PC-9 (cell line): ENCODE measurements around the gene SRXN1. TPM values are rescaled to one million over a fixed set of nuclear protein-coding genes. Genes with fewer than 3 reads are reported as not detected.

Experiments used
- BruUV-seq: library from RNA; stranded (reverse); fragments of 400-500 nt; replicated peaks from 2 replicates; lab custom pipeline; 2021; lab: Mats Ljungman, UMichigan
- CTCF ChIA-PET: fragments of 300-600 bp; sonication (Branson Sonifier 250); formaldehyde crosslinking; loops from one replicate; lab custom pipeline; 2022; ENCODE audit warnings: antibody characterized with exemption; lab: Charles Lee
- POLR2A ChIA-PET: fragments of 300-600 bp; sonication (Branson Sonifier 250); formaldehyde crosslinking; loops from one replicate; lab custom pipeline; 2022; ENCODE audit warnings: antibody characterized with exemption; ENCODE audit not compliant: unreplicated experiment; lab: Charles Lee
- DNase-seq, 2 experiments: peaks; one replicate each; pipeline versions ENCODE4 v3.0.0 to v3.0.0-alpha.2; 2015 to 2022; ENCODE audit warnings: mixed read lengths in 1 of 2
- H2AFZ ChIP-seq: fragments of 200-600 bp; sonication (generic); 2 replicates; pipeline ENCODE4 v1.8.1; 2017; ENCODE audit warnings: antibody characterized with exemption
- H3F3A ChIP-seq: fragments of 200-600 bp; sonication (generic); 2 replicates; pipeline ENCODE4 v1.8.1; 2017; ENCODE audit warnings: antibody characterized with exemption, mild to moderate bottlenecking, low read depth; ENCODE audit not compliant: insufficient read depth
- H3K27ac ChIP-seq: fragments of 200-600 bp; sonication (generic); 2 replicates; pipeline ENCODE4 v1.6.1; 2016; ENCODE audit warnings: mixed run types
- H3K27me3 ChIP-seq: fragments of 200-600 bp; sonication (generic); 2 replicates; pipeline ENCODE4 v1.6.1; 2016; ENCODE audit warnings: low read depth, mixed run types; ENCODE audit not compliant: insufficient read depth
- H3K36me3 ChIP-seq: fragments of 200-600 bp; sonication (generic); 2 replicates; pipeline ENCODE4 v1.6.1; 2016; ENCODE audit warnings: low read depth, mixed run types
- H3K4me1 ChIP-seq: fragments of 200-600 bp; sonication (generic); replicated peaks from 2 replicates; pipeline ENCODE4 v1.6.1; 2016; ENCODE audit warnings: mixed run types; ENCODE audit not compliant: insufficient read depth
- H3K4me2 ChIP-seq: fragments of 200-600 bp; sonication (generic); 2 replicates; pipeline ENCODE4 v1.6.1; 2017; ENCODE audit warnings: mixed run types
- H3K4me3 ChIP-seq: fragments of 200-600 bp; sonication (generic); 2 replicates; pipeline ENCODE4 v1.6.1; 2016; ENCODE audit warnings: mixed run types
- H3K79me2 ChIP-seq: fragments of 200-600 bp; sonication (generic); 2 replicates; pipeline ENCODE4 v1.6.1; 2017; ENCODE audit warnings: low read depth, mixed run types
- H3K9me2 ChIP-seq: fragments of 200-600 bp; sonication (generic); 2 replicates; pipeline ENCODE4 v1.8.1; 2017; ENCODE audit warnings: mild to moderate bottlenecking; ENCODE audit not compliant: insufficient read depth
- H3K9me3 ChIP-seq: fragments of 200-600 bp; sonication (generic); 2 replicates; pipeline ENCODE4 v1.8.1; 2016; ENCODE audit warnings: low read depth; ENCODE audit not compliant: insufficient read depth
- H4K20me1 ChIP-seq: fragments of 200-600 bp; sonication (generic); 2 replicates; pipeline ENCODE4 v1.8.1; 2017; ENCODE audit not compliant: insufficient read depth
- EZH2 ChIP-seq: fragments of 200-600 bp; sonication (generic); IDR thresholded peaks from 2 replicates; pipeline ENCODE4 v1.8.0; 2017; ENCODE audit warnings: antibody characterized with exemption, low read depth
- intact Hi-C: fragments of 100-400 bp; cut with micrococcal nuclease; formaldehyde crosslinking; loops from one replicate; pipeline ENCODE4 v1.10.0; 2022; ENCODE audit not compliant: unreplicated experiment
- total RNA-seq: library from RNA; stranded (reverse); gene quantifications from 2 replicates; pipeline ENCODE4 v1.2.3, GENCODE V29; 2021
- TF ChIP-seq, protein P1 (sequence below): fragments of 200-600 bp; sonication (generic); conservative IDR thresholded peaks from 2 replicates; pipeline ENCODE4 v1.6.1; 2017; ENCODE audit warnings: mixed run types, antibody characterized with exemption, mild to moderate bottlenecking, moderate library complexity

Gene SRXN1
- total RNA-seq, 1 experiment from 2014 or later, result 204 TPM

DNA sequence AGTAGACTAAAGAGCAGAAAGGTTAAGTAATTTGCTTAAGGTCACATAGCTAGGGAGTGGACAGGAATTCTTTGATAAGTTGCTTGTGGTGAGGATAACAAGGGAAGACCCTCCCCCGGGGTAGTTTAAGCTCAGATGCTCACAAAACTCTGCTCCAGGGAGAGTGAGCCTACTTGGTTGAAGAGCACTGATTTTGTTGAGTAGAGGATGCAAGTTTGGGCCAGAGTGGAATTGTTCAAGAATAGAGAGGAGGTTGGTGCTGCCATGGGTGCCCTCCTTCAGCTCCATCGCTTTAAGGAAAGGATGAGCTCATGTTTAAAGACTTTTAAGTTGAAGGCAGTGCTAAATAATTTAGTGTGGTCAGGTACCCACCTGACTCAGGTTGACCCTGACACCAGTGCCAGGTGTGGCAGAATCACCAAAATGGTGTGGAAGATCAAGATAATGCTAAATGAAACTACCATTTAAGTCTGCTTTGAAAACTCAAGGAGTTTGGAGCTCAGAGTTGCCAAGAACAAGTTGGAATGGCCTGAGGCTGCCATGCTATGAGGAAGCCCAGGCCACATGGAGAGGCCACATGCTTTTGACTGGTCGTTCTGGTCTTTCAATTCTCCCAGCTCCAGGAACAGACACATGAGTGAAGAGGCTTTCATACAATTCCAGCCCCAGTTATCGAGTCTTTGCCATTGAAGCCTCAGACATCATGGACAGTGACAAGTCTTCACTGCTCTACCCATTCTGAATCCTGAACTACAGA is 34.9 kb downstream of the SRXN1 start:
- intact Hi-C loops, result no loop called here
- Histone ChIP-seq H3K27ac (no peak overlapping the region), H3F3A (no peaks in the 10 kb centered on the region), H3K4me3 (no peak overlapping the region), H4K20me1 (no peaks in the 10 kb centered on the region), H3K4me1 (no peaks in the 10 kb centered on the region), H3K9me2 (no peaks in the 10 kb centered on the region), H3K27me3 (peaks cover 74% of the 10 kb centered on the region), H3K9me3 (no peaks in the 10 kb centered on the region), H2AFZ (no peak overlapping the region), H3K36me3 (no peaks in the 10 kb centered on the region), H3K79me2 (no peaks in the 10 kb centered on the region), H3K4me2 (no peak overlapping the region)
- ChIA-PET CTCF (interaction anchor here (0.6 kb wide), 2 partner anchors 43 to 171 kb away, joined by 3 to 5 read pairs; no protein-coding TSS in a partner anchor), POLR2A (interaction anchor here (0.7 kb wide), 1 partner anchor 34 kb away, joined by 4 read pairs; no protein-coding TSS in a partner anchor)
- no peak for TF ChIP-seq EZH2
- TF ChIP-seq, protein P1, sequence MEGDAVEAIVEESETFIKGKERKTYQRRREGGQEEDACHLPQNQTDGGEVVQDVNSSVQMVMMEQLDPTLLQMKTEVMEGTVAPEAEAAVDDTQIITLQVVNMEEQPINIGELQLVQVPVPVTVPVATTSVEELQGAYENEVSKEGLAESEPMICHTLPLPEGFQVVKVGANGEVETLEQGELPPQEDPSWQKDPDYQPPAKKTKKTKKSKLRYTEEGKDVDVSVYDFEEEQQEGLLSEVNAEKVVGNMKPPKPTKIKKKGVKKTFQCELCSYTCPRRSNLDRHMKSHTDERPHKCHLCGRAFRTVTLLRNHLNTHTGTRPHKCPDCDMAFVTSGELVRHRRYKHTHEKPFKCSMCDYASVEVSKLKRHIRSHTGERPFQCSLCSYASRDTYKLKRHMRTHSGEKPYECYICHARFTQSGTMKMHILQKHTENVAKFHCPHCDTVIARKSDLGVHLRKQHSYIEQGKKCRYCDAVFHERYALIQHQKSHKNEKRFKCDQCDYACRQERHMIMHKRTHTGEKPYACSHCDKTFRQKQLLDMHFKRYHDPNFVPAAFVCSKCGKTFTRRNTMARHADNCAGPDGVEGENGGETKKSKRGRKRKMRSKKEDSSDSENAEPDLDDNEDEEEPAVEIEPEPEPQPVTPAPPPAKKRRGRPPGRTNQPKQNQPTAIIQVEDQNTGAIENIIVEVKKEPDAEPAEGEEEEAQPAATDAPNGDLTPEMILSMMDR, result no peak
- BruUV-seq, result no TSS peak
- no peak for DNase-seq

DNA sequence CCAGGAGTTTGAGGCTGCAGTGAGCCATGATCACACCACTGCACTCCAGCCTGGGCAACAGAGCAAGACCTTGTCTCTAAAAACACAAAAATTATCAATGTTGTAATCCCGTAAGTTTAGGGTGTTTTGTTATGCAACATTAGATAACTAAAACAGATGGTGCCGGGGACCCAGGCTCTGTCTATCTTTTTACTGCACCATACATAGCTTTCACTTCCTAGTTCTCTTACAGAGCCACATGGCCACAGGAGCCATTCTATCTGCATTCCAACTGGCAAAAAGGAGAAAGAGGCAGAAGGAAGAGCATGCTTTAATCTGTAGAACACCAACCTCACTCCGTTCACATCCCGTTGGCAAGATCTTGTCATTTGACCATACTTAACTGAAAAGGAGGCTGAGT is 37.5 kb downstream of the SRXN1 start:
- no peaks in the 10 kb centered on the region for H3K9me2 ChIP-seq
- H3F3A ChIP-seq, result no peaks in the 10 kb centered on the region
- peaks cover 52% of the 10 kb centered on the region for H3K27me3 ChIP-seq
- POLR2A ChIA-PET, result no interaction called here
- H3K4me1 ChIP-seq, result no peaks in the 10 kb centered on the region
- H3K4me3 ChIP-seq, result no peak overlapping the region
- intact Hi-C loops, result no loop called here
- H3K27ac ChIP-seq, result no peak overlapping the region
- H3K79me2 ChIP-seq, result no peaks in the 10 kb centered on the region
- no peak overlapping the region for H3K4me2 ChIP-seq
- H3K36me3 ChIP-seq, result no peaks in the 10 kb centered on the region
- TF ChIP-seq EZH2, result no peak
- TF ChIP-seq, protein P1, result no peak
- H4K20me1 ChIP-seq, result no peaks in the 10 kb centered on the region
- DNase-seq, result no peak
- no peak overlapping the region for H2AFZ ChIP-seq
- CTCF ChIA-PET, result no interaction called here
- no TSS peak for BruUV-seq
- no peaks in the 10 kb centered on the region for H3K9me3 ChIP-seq

DNA sequence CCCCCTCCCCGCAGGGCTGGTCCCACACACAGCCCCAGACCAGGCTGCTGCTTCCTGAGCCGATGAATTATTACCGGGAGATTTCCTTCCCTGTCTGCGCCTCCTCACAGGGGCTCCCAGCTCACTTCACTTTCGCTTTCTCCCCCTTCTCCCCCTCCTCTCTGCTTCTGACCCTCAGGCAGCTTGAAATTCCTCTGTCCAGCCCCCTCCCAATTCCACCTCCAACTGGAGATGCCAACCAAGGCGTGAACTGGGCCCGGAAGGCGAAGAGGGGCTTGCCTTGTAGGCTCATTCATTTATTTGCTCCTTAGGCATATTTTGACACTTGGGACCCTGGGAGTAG is 41.2 kb downstream of the SRXN1 start:
- H3K36me3 ChIP-seq, result no peaks in the 10 kb centered on the region
- no peak for TF ChIP-seq EZH2
- TF ChIP-seq, protein P1, result no peak
- ChIA-PET POLR2A (no interaction called here), CTCF (no interaction called here)
- DNase-seq, result no peak
- H3K4me1 ChIP-seq, result no peaks in the 10 kb centered on the region
- H3K9me3 ChIP-seq, result no peaks in the 10 kb centered on the region
- BruUV-seq, result no TSS peak
- H3F3A ChIP-seq, result no peaks in the 10 kb centered on the region
- intact Hi-C loops, result no loop called here
- H3K4me3 ChIP-seq, result no peak overlapping the region
- no peaks in the 10 kb centered on the region for H3K79me2 ChIP-seq
- H4K20me1 ChIP-seq, result no peaks in the 10 kb centered on the region
- H2AFZ ChIP-seq, result no peak overlapping the region
- H3K4me2 ChIP-seq, result no peak overlapping the region
- no peaks in the 10 kb centered on the region for H3K9me2 ChIP-seq
- H3K27me3 ChIP-seq, result peaks cover 20% of the 10 kb centered on the region
- H3K27ac ChIP-seq, result no peak overlapping the region
